Pancreas (tissue), 10 donors: ENCODE results near the gene USP11. TPM values are rescaled to one million over a fixed set of nuclear protein-coding genes. Genes with fewer than 3 reads are reported as not detected.
A peak's percentile ranks its signal among the peaks of the same experiment; 100 is the strongest.

Source experiments
- ATAC-seq, 4 donors: fragments of 200-7000 bp; cut with Tn5 transposase; one replicate each; pipeline versions ENCODE4 v1.8.0 to v1.9.1; 2020; ENCODE audit warnings: mild to moderate bottlenecking in 4 of 4, moderate library complexity in 4 of 4
- DNase-seq, 6 donors: peaks; one replicate each; pipeline ENCODE4 v3.0.0-alpha.2; 2020
- FAIRE-seq: peaks from 2 replicates; lab custom pipeline; 2012; peaks lifted over from hg19 to GRCh38; lab: Jason Lieb, UNC
- H3K27ac ChIP-seq, 4 donors: fragments of 200-600 bp; sonication (generic); 1 replicate in 3 of 4; 2 replicates in 1 of 4; pipeline versions ENCODE4 v1.5.0 to v1.8.0; 2020
- H3K27me3 ChIP-seq, 4 donors: fragments of 200-600 bp; one replicate each; pipeline ENCODE4 v1.8.0; 2021
- H3K36me3 ChIP-seq, 3 donors: fragments of 200-600 bp; sonication (generic) in 1 of 3; one replicate each; pipeline versions ENCODE4 v1.5.0 to v1.8.0; 2020 to 2021
- H3K4me1 ChIP-seq, 3 donors: fragments of 200-600 bp; one replicate each; pipeline ENCODE4 v1.8.0; 2021
- H3K4me3 ChIP-seq, 4 donors: fragments of 200-600 bp; sonication (generic) in 2 of 4; one replicate each; pipeline versions ENCODE4 v1.5.0 to v1.8.0; 2020 to 2021
- H3K9me3 ChIP-seq, 4 donors: fragments of 200-600 bp; one replicate each; pipeline ENCODE4 v1.8.0; 2021
- WGBS, 2 donors: extraction: QIAGEN DNeasy Blood & Tissue Kit; methylation state at CpG; one replicate each; pipeline ENCODE4 v1.1.7; 2013; 5-methylcytosine and 5-hydroxymethylcytosine counted together
- intact Hi-C, 3 donors: fragments of 100-400 bp; cut with DNase I; formaldehyde crosslinking; loops; one replicate each; pipeline versions ENCODE4 v1.11.1 to v1.14.2; 2022
- polyA plus RNA-seq, 2 donors: library from polyadenylated mRNA; stranded (reverse); fragments of 200-250 nt; gene quantifications; one replicate each; pipeline ENCODE4 v1.2.3, GENCODE V29; 2013
- total RNA-seq, 6 donors: library from RNA; stranded (reverse); fragmentation: NEBNext Ultra II Directional in 4 of 6; extraction: Animal tissue kit (Norgen Biotek cat#: 25700) in 4 of 6; gene quantifications; one replicate each; pipeline versions ENCODE4 v1.2.1 to v1.2.4, GENCODE V29; 2021 to 2023
- TF ChIP-seq, protein P1 (sequence below), 4 donors: fragments of 200-600 bp; sonication (generic) in 3 of 4; IDR thresholded peaks; one replicate each; pipeline versions ENCODE4 v1.5.0 to v1.8.0; 2021; ENCODE audit warnings: antibody characterized with exemption in 4 of 4
- donor health status: healthy with polysubstance abuse.
- donor health status: DM: no; HTN: no; CAD: no; lungs with moderate emphysema.
- donor health status: DM: no; HTN: no; CAD: no.
- donor health status: control.
- donor health status: control.
- donor health status: Bipolar disorder and iron deficiency.
- donor health status: DM: yes; HTN: yes; CAD: no.
- donor health status: DM: no; HTN: no; CAD: no.
- donor health status: DM: no; HTN: no; CAD: no.
- donor health status: DM: yes; HTN: yes; CAD: no.

USP11 gene
- total and polyA plus RNA-seq, 8 donors, result 17.6 to 58.4 (median 25.3) TPM

DNA sequence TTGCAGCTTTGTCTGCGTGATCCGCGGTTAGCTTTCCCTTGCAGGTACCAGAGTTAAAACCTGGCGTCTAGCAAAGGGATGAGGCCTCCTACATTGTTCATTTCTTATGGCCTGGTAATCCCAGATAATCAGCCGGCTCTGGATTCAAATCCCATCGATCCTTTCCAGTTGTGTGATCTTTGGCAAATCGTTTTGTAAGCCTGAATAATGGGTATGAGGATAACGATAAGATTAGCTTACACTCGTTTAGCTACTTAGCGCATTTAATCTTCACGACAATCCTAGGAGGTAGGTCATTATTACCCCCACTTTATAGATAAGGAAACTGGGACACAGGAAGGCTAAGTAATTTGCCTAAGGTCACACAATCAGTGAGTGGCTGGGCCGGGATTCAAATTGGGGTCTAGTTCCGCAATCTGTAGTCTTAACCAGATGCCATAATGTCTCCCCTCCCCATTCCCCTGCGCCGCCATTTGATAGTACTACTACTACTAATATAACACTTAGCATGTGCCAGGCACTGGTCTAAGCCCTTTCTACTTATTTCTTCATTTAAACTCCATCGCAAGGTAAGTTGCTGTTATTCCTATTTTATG, 40.9 kb upstream of the USP11 start:
- TF ChIP-seq, protein P1, sequence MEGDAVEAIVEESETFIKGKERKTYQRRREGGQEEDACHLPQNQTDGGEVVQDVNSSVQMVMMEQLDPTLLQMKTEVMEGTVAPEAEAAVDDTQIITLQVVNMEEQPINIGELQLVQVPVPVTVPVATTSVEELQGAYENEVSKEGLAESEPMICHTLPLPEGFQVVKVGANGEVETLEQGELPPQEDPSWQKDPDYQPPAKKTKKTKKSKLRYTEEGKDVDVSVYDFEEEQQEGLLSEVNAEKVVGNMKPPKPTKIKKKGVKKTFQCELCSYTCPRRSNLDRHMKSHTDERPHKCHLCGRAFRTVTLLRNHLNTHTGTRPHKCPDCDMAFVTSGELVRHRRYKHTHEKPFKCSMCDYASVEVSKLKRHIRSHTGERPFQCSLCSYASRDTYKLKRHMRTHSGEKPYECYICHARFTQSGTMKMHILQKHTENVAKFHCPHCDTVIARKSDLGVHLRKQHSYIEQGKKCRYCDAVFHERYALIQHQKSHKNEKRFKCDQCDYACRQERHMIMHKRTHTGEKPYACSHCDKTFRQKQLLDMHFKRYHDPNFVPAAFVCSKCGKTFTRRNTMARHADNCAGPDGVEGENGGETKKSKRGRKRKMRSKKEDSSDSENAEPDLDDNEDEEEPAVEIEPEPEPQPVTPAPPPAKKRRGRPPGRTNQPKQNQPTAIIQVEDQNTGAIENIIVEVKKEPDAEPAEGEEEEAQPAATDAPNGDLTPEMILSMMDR (IDR thresholded peaks at IDR 0.05), result no peak
- FAIRE-seq (no peak), DNase-seq (peak in 2 of 6 donors; percentile 10 to 11), ATAC-seq (no peak)
- WGBS, 2 donors, result 36 to 45% methylated on average over 16 of the region's 16 CpGs
- Histone ChIP-seq H3K27me3 (peaks cover 0 to 3% (median 0%) of the 10 kb centered on the region in 4 donors), H3K4me1 (peaks cover 0 to 27% (median 15%) of the 10 kb centered on the region in 3 donors), H3K36me3 (no peaks in the 10 kb centered on the region), H3K9me3 (no peaks in the 10 kb centered on the region), H3K4me3 (peak overlapping the region in 2 of 4 donors; percentile 47 to 57), H3K27ac (no peak overlapping the region)
- intact Hi-C loops, result loop anchor here in 2 of 3 donors (5.0 to 10.0 kb wide), 2 partner anchors 183 to 195 kb away; partner anchors contain the start of gene ZNF157 (in 1 of the 2)

DNA sequence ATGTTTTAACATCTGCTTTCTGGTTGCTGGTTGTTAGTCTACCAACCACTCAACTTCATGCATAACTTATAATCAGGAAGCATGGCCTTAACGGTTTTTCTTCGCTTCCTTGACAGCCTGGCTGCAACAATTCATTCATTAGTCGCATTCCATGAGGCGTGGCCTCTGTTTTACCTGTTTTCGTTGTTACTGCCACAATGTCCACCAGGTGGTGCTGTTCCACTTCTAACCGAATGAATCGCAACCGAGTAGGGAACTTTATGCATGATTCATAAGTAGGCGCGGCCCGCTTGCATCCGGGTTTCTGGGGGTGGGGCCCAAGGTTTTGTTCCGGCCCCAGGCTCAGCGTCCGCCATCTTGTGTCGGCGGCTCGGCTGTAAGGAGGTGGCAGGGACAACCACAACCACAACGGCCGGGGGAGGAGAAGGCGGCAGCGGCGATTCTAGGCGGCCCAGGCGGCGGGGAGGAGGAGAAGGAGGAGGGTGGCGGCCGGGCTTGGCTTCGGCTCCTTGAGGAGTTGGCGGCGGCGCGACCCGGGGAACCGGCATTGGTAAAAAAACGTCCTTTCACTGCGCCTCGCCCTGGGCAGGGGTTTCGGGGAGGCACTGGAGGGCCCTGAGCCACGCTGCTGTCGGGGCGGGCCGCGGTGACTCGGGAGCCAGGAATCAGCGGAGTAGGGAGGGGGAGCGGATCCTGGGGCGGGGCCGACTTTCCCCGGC, 39.2 kb upstream of the USP11 start, which contains the start of gene UBA1:
UBA1 (plus strand) TSS at position 355 of the 719 bp plus-strand sequence. CDS start 4,974 bp downstream, outside the sequence.
- FAIRE-seq, result peak; percentile 99
- TF ChIP-seq, protein P1 (IDR thresholded peaks at IDR 0.05), result peak; percentile 79 to 95 (median 90)
- Histone ChIP-seq H3K27ac (peak within 1 kb of the TSS; percentile 80 to 91 (median 84)), H3K27me3 (peaks cover 0 to 3% (median 0%) of the 10 kb centered on the region in 4 donors), H3K4me1 (peaks cover 0 to 31% (median 15%) of the 10 kb centered on the region in 3 donors), H3K4me3 (peak within 1 kb of the TSS; percentile 70 to 93 (median 90)), H3K9me3 (no peaks in the 10 kb centered on the region), H3K36me3 (peaks cover 0 to 1% (median under 1%) of the 10 kb centered on the region in 3 donors)
- 0 to 1% methylated on average over 46 to 50 of the region's 50 CpGs for WGBS, 2 donors
- ATAC-seq, result peak; percentile 90 to 94 (median 93)
- intact Hi-C loops, result loop anchor here in 2 of 3 donors (5.0 to 10.0 kb wide), 2 partner anchors 181 to 194 kb away; partner anchors contain the start of gene ZNF157 (in 1 of the 2)
- DNase-seq, result peak; percentile 89 to 99 (median 98)

- intact Hi-C loops, result loop anchor here in 2 of 3 donors (5.0 to 10.0 kb wide), 2 partner anchors 181 to 193 kb away; partner anchors contain the start of gene ZNF157 (in 1 of the 2)
- ATAC-seq (peak; percentile 2 to 16 (median 6)), FAIRE-seq (no peak), DNase-seq (peak in 1 of 6 donors; percentile 47)
- H3K9me3 ChIP-seq, result no peaks in the 10 kb centered on the region
- H3K4me1 ChIP-seq, result peaks cover 0 to 31% (median 15%) of the 10 kb centered on the region in 3 donors
- peaks cover 0 to 3% (median 0%) of the 10 kb centered on the region in 4 donors for H3K27me3 ChIP-seq
- H3K36me3 ChIP-seq, result peaks cover 0 to 8% (median 7%) of the 10 kb centered on the region in 3 donors
- peak overlapping the region; percentile 80 to 91 (median 84) for H3K27ac ChIP-seq
- peak overlapping the region; percentile 70 to 93 (median 90) for H3K4me3 ChIP-seq
- 4 to 21% methylated on average over 14 of the region's 14 CpGs for WGBS, 2 donors
- TF ChIP-seq, protein P1 (IDR thresholded peaks at IDR 0.05), result no peak
Measured at GRCh38 chrX:47194194-47194787, 38.5 kb upstream of the USP11 start.

DNA sequence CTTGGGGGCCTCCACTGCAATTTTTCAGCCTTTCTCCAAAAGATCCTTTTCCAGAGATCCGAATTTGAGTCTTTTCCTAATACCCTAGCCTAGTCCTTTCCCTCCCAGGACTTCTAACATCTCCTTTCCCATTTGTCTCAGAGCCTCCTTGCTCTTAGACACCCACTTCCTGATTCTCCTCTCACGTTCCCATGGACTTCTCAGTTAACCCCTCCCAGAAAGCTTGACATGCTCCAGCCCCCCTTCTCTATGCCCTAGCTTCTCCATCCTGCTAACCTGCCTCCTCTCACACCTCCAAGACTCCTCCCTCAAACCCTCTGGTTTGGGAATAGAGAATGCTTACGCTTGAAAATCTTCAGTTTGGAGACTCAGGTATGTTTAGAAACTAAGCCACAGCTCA, 36.7 kb upstream of the USP11 start:
- 34 to 65% methylated on average over 3 of the region's 3 CpGs for WGBS, 2 donors

More for the DNA sequence above, 36.7 kb upstream of the USP11 start:
- peaks cover 0 to 3% (median 0%) of the 10 kb centered on the region in 4 donors for H3K27me3 ChIP-seq
- DNase-seq (no peak), ATAC-seq (no peak), FAIRE-seq (no peak)
- H3K27ac ChIP-seq, result no peak overlapping the region
- TF ChIP-seq, protein P1 (IDR thresholded peaks at IDR 0.05), result no peak
- peak overlapping the region in 1 of 4 donors; percentile 1 for H3K4me3 ChIP-seq
- peaks cover 0 to 29% (median 15%) of the 10 kb centered on the region in 3 donors for H3K4me1 ChIP-seq
- peaks cover 5 to 26% (median 20%) of the 10 kb centered on the region in 3 donors for H3K36me3 ChIP-seq
- intact Hi-C loops, result loop anchor here in 1 of 3 donors (10.0 kb wide), 1 partner anchor 179 kb away; the partner anchor contains the start of gene ZNF157
- no peaks in the 10 kb centered on the region for H3K9me3 ChIP-seq
